ENCODE measurements around the gene PRKCE. TPM values are rescaled to one million over a fixed set of nuclear protein-coding genes. Genes with fewer than 3 reads are reported as not detected.

The PRKCE gene
- total RNA-seq, 1 experiment from 2014 or later = 14.8 TPM

- H3K9ac ChIP-seq (ENCODE audit: low read length) = no peak overlapping the region
- ChIA-PET POLR2A (interaction anchor here (0.6 kb wide), 2 partner anchors 46 to 552 kb away, joined by 3 to 5 read pairs; no protein-coding TSS in a partner anchor), RAD21 (ENCODE audit: low non-redundant PET in 1 of 2, low total read pairs in 2 of 2, uncharacterized antibody in 2 of 2, unreplicated experiment in 2 of 2) (no interaction called here), CTCF (no interaction called here)
- no peak overlapping the region for H2AFZ ChIP-seq (ENCODE audit: low read depth, low read length, poor library complexity, severe bottlenecking)
- H3K27me3 ChIP-seq (ENCODE audit: insufficient read depth, low read length) = no peaks in the 10 kb centered on the region
- no peaks in the 10 kb centered on the region for H3K9me3 ChIP-seq (ENCODE audit: control insufficient read depth in 1 of 2, insufficient read depth in 1 of 2, low read depth in 1 of 2, low read length in 2 of 2)
- ATAC-seq (no peak), DNase-seq (ENCODE audit: low read depth, low spot score) (no peak)
- H3K4me3 ChIP-seq (replicated peaks in 1 of 2; ENCODE audit: low read depth in 1 of 2, low read length in 2 of 2) = no peak overlapping the region
- no peak overlapping the region for H3K4me2 ChIP-seq (ENCODE audit: low read length)
- no TSS peak for BruUV-seq (replicated peaks)
- no peaks in the 10 kb centered on the region for H4K20me1 ChIP-seq (ENCODE audit: insufficient read depth)
- no peak overlapping the region for H3K27ac ChIP-seq (ENCODE audit: low read depth, low read length)
- H3K36me3 ChIP-seq (ENCODE audit: control insufficient read depth in 1 of 2, insufficient read depth in 2 of 2, low read length in 2 of 2) = no peaks in the 10 kb centered on the region
- no peaks in the 10 kb centered on the region for H3K79me2 ChIP-seq (ENCODE audit: insufficient read depth, low read length)
- H3K9me2 ChIP-seq (ENCODE audit: insufficient read depth) = no peaks in the 10 kb centered on the region
- no peak for TF ChIP-seq ZNF274 (IDR thresholded peaks at IDR 0.05; ENCODE audit: low read depth, low read length)
- TF ChIP-seq SRF (IDR thresholded peaks at IDR 0.05; ENCODE audit: low read depth) = no peak
- TF ChIP-seq CEBPB (IDR thresholded peaks at IDR 0.05; ENCODE audit: low read depth) = no peak
- no peak for TF ChIP-seq ATF3 (IDR thresholded peaks at IDR 0.05)
- no peak for TF ChIP-seq ELF1 (IDR thresholded peaks at IDR 0.05; ENCODE audit: borderline replicate concordance, low read depth)
- TF ChIP-seq REST (IDR thresholded peaks at IDR 0.05; ENCODE audit: low read depth) = no peak
- no peak for TF ChIP-seq EZH2phosphoT487 (IDR thresholded peaks at IDR 0.05; ENCODE audit: borderline replicate concordance)
- TF ChIP-seq POLR2A (IDR thresholded peaks at IDR 0.05; ENCODE audit: borderline replicate concordance, extremely low read depth, insufficient read depth, insufficient read length) = no peak
- no peak for TF ChIP-seq EGR1 (IDR thresholded peaks at IDR 0.05; ENCODE audit: low read depth)
- no peak for TF ChIP-seq CBX3 (IDR thresholded peaks at IDR 0.05; ENCODE audit: low read depth)
- TF ChIP-seq, protein P1, sequence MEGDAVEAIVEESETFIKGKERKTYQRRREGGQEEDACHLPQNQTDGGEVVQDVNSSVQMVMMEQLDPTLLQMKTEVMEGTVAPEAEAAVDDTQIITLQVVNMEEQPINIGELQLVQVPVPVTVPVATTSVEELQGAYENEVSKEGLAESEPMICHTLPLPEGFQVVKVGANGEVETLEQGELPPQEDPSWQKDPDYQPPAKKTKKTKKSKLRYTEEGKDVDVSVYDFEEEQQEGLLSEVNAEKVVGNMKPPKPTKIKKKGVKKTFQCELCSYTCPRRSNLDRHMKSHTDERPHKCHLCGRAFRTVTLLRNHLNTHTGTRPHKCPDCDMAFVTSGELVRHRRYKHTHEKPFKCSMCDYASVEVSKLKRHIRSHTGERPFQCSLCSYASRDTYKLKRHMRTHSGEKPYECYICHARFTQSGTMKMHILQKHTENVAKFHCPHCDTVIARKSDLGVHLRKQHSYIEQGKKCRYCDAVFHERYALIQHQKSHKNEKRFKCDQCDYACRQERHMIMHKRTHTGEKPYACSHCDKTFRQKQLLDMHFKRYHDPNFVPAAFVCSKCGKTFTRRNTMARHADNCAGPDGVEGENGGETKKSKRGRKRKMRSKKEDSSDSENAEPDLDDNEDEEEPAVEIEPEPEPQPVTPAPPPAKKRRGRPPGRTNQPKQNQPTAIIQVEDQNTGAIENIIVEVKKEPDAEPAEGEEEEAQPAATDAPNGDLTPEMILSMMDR (IDR thresholded peaks at IDR 0.05 in 2 of 3, conservative IDR thresholded peaks at IDR 0.05 in 1 of 3; ENCODE audit: borderline replicate concordance in 1 of 3, insufficient read depth in 1 of 3, low read depth in 2 of 3, low read length in 2 of 3) = no peak
- no peak for TF ChIP-seq FOSL1 (IDR thresholded peaks at IDR 0.05; ENCODE audit: low read depth)
- TF ChIP-seq ZBTB33 (IDR thresholded peaks at IDR 0.05; ENCODE audit: extremely low read depth, insufficient replicate concordance, low read length) = no peak
- TF ChIP-seq MAX (IDR thresholded peaks at IDR 0.05) = no peak
- no peak for TF ChIP-seq TCF7L2 (IDR thresholded peaks at IDR 0.05; ENCODE audit: borderline replicate concordance, extremely low read depth, insufficient read depth, insufficient read length)
- TF ChIP-seq JUND (IDR thresholded peaks at IDR 0.05) = no peak
- H3K4me1 ChIP-seq (ENCODE audit: control insufficient read depth in 1 of 2, insufficient read depth in 2 of 2, low read length in 2 of 2) = no peaks in the 10 kb centered on the region
- intact Hi-C loops (cut with micrococcal nuclease) = no loop called here
These were observed 216.3 kb downstream of the PRKCE start for GRCh38 chr2:45867800-45868199.
